HG03095 (cell line): ENCODE results near the gene FBXL14.

Experiments
- ATAC-seq: cut with Tn5 transposase; IDR thresholded peaks from one replicate; pipeline ENCODE4 v1.9.1; 2021; ENCODE audit warnings: moderate library complexity; ENCODE audit not compliant: unreplicated experiment

FBXL14 gene

GRCh38 chr12:1517734-1518525 is 76.5 kb downstream of the FBXL14 start:
- no peak for ATAC-seq

- ATAC-seq: no peak
Measured at GRCh38 chr12:1517007-1517406, 77.4 kb downstream of the FBXL14 start.
